SK-N-SH (cell line): ENCODE data around the gene HOXB6.

Source experiments
- CTCF ChIP-seq: fragments of 200-600 bp; sonication (generic); IDR thresholded peaks from 2 replicates; pipeline ENCODE4 v1.6.1; 2017; ENCODE audit warnings: antibody characterized with exemption, mild to moderate bottlenecking, moderate library complexity
- EP300 ChIP-seq, 2 experiments: IDR thresholded peaks; 2 replicates each; pipeline versions ENCODE4 v1.4.0 to v1.6.1; 2012; ENCODE audit warnings: borderline replicate concordance in 1 of 2, low read depth in 1 of 2, low read length in 1 of 2
- EZH2phosphoT487 ChIP-seq: fragments of 200-600 bp; sonication (generic); IDR thresholded peaks from 2 replicates; pipeline ENCODE4 v1.6.1; 2017; ENCODE audit warnings: low read depth, mixed run types, mild to moderate bottlenecking, antibody characterized with exemption, moderate library complexity, borderline replicate concordance
- GABPA ChIP-seq: IDR thresholded peaks from 2 replicates; pipeline ENCODE4 v1.4.0; 2012; ENCODE audit warnings: low read depth, mild to moderate bottlenecking
- JUND ChIP-seq: IDR thresholded peaks from 2 replicates; pipeline ENCODE4 v1.4.0; 2012
- POLR2AphosphoS5 ChIP-seq: IDR thresholded peaks from 2 replicates; pipeline ENCODE4 v1.6.1; 2012; ENCODE audit warnings: low read depth, low read length
- RAD21 ChIP-seq: IDR thresholded peaks from 2 replicates; pipeline ENCODE4 v1.6.1; 2012; ENCODE audit warnings: mild to moderate bottlenecking, low read length
- RCOR1 ChIP-seq: fragments of 150-350 bp; IDR thresholded peaks from 2 replicates; pipeline ENCODE4 v1.6.1; 2017; ENCODE audit warnings: antibody characterized with exemption, low read length
- YY1 ChIP-seq: IDR thresholded peaks from 2 replicates; pipeline ENCODE4 v1.4.0; 2012; ENCODE audit warnings: low read depth, mild to moderate bottlenecking
- TF ChIP-seq, protein P1 (sequence below): IDR thresholded peaks from 2 replicates; pipeline ENCODE4 v1.4.0; 2012; ENCODE audit warnings: low read depth, borderline replicate concordance
- TF ChIP-seq, protein P2 (sequence below): fragments of 150-350 bp; IDR thresholded peaks from 2 replicates; pipeline ENCODE4 v1.6.1; 2017; ENCODE audit warnings: antibody characterized with exemption, low read length, low read depth, borderline replicate concordance

- TF ChIP-seq CTCF (no peak), JUND (no peak), YY1 (no peak), EP300 (IDR thresholded peaks at IDR 0.05; ENCODE audit: borderline replicate concordance in 1 of 2, low read depth in 1 of 2, low read length in 1 of 2) (no peak), RCOR1 (no peak), EZH2phosphoT487 (peak; percentile 64; the same call in 1 of the 2 replicates), POLR2AphosphoS5 (no peak), RAD21 (no peak), GABPA (no peak)
- TF ChIP-seq, protein P1, sequence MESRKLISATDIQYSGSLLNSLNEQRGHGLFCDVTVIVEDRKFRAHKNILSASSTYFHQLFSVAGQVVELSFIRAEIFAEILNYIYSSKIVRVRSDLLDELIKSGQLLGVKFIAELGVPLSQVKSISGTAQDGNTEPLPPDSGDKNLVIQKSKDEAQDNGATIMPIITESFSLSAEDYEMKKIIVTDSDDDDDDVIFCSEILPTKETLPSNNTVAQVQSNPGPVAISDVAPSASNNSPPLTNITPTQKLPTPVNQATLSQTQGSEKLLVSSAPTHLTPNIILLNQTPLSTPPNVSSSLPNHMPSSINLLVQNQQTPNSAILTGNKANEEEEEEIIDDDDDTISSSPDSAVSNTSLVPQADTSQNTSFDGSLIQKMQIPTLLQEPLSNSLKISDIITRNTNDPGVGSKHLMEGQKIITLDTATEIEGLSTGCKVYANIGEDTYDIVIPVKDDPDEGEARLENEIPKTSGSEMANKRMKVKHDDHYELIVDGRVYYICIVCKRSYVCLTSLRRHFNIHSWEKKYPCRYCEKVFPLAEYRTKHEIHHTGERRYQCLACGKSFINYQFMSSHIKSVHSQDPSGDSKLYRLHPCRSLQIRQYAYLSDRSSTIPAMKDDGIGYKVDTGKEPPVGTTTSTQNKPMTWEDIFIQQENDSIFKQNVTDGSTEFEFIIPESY, result no peak
- TF ChIP-seq, protein P2, sequence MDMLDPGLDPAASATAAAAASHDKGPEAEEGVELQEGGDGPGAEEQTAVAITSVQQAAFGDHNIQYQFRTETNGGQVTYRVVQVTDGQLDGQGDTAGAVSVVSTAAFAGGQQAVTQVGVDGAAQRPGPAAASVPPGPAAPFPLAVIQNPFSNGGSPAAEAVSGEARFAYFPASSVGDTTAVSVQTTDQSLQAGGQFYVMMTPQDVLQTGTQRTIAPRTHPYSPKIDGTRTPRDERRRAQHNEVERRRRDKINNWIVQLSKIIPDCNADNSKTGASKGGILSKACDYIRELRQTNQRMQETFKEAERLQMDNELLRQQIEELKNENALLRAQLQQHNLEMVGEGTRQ, result no peak
Observed at GRCh38 chr17:48559122-48559839, 45.5 kb downstream of the HOXB6 start.
